NB4 (cell line): ENCODE measurements around the gene LOC128125822.

Source experiments
- DNase-seq: peaks from one replicate; pipeline ENCODE4 v3.0.0; 2010; ENCODE audit warnings: low read depth
- H3K4me3 ChIP-seq: one replicate; pipeline ENCODE4 v1.5.1; 2011; ENCODE audit warnings: mild to moderate bottlenecking, low read depth, low read length, moderate library complexity
- CTCF ChIP-seq: IDR thresholded peaks from one replicate; pipeline ENCODE4 v1.5.1; 2012; ENCODE audit warnings: low read depth, low read length
- MYC ChIP-seq: IDR thresholded peaks from 2 replicates; pipeline ENCODE4 v1.6.1; 2011; ENCODE audit warnings: low read depth, low read length
- POLR2A ChIP-seq: IDR thresholded peaks from 2 replicates; pipeline ENCODE4 v1.6.1; 2011; ENCODE audit warnings: mild to moderate bottlenecking; ENCODE audit not compliant: insufficient read length; ENCODE audit errors: extremely low read depth
- TF ChIP-seq, protein P1 (sequence below): IDR thresholded peaks from 2 replicates; pipeline ENCODE4 v1.6.1; 2011; ENCODE audit warnings: low read depth, low read length

The LOC128125822 gene

DNA sequence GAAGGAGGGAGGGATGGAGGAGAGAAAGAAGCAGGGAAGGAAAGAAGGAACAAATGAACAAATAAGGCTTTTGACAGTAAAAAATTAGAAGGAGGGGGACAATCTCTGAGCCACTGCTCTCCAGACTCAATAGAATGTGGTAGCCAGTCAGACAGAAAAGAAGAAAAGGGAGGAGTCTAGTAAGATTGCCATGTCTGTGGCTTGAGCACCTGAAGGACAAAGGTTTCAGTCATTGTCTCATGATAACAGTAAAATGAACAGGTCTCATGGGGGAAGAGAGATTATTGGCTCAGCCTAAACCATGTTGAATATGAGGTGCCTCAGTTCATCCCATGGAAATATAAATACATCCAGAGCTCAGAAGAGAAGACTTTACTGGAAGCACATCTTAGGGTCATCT is 14.0 kb upstream of the LOC128125822 start:
- H3K4me3 ChIP-seq = no peak overlapping the region
- DNase-seq = no peak
- TF ChIP-seq, protein P1, sequence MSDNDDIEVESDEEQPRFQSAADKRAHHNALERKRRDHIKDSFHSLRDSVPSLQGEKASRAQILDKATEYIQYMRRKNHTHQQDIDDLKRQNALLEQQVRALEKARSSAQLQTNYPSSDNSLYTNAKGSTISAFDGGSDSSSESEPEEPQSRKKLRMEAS = no peak
- TF ChIP-seq POLR2A (no peak), MYC (no peak), CTCF (no peak)

DNA sequence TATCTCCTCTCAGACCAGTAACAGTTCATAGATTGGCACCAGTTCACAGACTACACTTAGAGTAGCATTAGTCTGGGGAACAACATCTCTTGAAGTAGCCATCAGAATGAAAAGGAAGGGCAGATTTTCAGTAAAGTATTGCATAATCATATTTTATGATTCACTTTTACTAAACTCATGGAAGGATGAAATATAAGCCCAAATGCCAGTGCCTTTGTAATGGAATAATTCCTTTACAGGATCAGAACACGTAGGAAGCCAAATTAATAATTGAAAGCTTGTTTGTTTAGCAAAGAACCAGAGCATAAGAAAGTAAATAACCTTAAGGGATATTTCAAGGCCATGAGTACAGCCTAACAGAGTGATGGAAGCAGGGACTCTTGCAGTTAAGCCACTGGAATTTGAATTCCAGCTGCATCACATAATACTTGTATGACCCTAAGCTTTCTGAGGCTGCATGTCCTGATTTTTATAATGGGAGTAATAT is 11.4 kb upstream of the LOC128125822 start:
- TF ChIP-seq CTCF = no peak
- no peak for TF ChIP-seq POLR2A
- TF ChIP-seq, protein P1 = no peak
- no peak for TF ChIP-seq MYC
- no peak for DNase-seq
- H3K4me3 ChIP-seq = no peak overlapping the region

DNA sequence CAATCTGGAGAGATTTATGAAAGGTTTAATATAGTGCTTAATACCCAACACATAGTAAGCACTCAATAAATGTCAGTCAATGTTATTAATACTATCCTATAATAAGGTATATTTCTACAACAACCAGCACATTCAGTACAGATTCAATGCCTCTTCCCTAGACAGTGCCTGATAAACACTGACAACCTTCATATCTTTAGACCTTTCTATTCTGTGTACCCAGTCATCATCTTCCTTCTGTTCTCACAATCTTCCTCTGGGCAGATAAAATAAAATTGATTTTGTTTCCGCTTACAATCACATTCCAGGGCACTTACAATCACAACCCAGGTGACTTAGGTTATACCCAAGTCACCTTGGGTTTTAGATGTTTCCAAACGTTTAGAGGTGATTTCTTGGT is 11.0 kb upstream of the LOC128125822 start:
- TF ChIP-seq, protein P1 = no peak
- TF ChIP-seq POLR2A (no peak), CTCF (no peak), MYC (no peak)
- DNase-seq = no peak
- no peak overlapping the region for H3K4me3 ChIP-seq

- no peak overlapping the region for H3K4me3 ChIP-seq
- no peak for DNase-seq
- TF ChIP-seq CTCF = no peak
- no peak for TF ChIP-seq POLR2A
- TF ChIP-seq MYC = no peak
- TF ChIP-seq, protein P1 = no peak
Observed at GRCh38 chr6:63563235-63563634, 9.0 kb upstream of the LOC128125822 start.

DNA sequence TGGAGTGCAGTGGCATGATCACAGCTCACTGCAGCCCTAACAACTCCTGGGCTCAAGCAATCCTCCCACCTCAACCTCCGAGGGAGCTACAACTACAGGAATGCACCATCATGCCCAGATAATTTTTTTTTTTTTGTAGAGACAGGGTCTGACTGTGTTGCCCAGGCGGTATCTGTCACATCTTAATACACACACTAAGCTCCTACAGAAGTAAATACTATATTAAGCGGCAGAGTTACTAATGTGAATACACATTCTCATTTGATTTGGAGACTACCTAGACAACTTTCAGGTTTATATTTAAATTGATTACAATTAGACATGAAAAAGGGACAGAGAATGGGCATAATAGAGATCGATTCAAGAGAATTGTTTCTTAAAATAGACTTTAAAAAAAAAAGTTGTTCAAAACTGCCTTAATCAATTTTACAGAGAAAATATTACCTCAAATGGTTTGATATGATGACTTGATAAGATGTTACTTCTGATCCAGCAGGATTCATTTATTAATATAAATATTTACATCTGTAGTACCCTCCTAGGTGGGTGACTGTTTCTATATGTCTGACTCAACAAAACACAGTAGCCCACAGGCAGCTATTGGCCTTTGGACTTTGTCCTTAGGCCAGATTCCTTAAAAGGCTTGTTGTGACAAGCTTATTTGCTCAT is 7.1 kb upstream of the LOC128125822 start:
- H3K4me3 ChIP-seq = no peak overlapping the region
- DNase-seq = no peak
- TF ChIP-seq POLR2A = no peak
- TF ChIP-seq, protein P1 = no peak

DNA sequence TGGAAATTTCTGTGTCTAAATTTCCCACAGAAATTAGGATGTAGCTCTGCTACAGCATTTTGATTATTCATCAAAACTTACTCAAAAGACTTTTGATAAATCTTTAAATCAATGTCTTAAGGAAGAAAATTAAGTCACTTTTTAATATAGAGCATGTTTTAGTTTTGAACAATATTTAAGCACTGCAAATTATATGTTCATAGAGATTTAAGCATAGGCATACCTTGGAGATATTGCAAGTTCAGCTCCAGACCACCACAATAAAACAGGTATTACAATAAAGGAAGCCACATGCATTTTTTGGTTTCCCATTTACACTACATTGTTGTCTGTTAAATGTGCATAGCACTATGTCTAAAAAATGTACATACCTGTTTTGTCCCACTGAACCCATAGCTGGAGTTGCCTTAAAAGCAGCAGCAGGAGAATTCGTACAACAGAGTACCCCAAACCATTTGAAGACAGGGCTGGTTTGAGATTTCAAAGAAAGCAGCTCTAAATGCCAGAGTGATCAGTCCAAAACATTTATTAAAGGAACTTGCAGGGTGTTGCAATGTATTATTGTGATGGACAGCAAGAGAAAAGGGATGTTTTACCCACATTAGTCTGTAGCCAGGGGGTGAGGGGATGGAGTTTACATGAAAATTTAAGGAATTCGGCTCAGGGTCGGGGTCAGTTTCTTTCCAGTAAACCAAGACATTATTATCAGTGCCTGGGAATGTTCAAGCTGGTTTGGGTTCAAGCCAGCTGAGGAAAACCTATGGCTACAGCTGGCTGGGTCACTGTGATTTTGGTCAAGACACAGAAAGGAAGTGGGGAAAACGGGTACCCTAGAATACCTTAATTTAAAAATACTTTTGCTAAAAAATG is 6.3 kb upstream of the LOC128125822 start:
- TF ChIP-seq MYC (no peak), POLR2A (no peak), CTCF (no peak)
- TF ChIP-seq, protein P1 = no peak
- no peak overlapping the region for H3K4me3 ChIP-seq
- DNase-seq = no peak
